NCI-H2196 treated with DMSO at 0.1 percent for 48 hours (cell line): Measurements from ENCODE around the gene LPAR6.
"Not testable (repeated sequence)": the region's sequence is repeated elsewhere in the genome, so short reads cannot be mapped to it uniquely, and the experiment has no call there.

Experiments used
- DNase-seq: peaks from one replicate; lab custom pipeline; 2025; ENCODE audit not compliant: unreplicated experiment; lab: John Stamatoyannopoulos, UW

Gene LPAR6

GRCh38 chr13:48422003-48422402, 9.1 kb upstream of the LPAR6 start:
- not testable (repeated sequence) for DNase-seq

- no peak for DNase-seq
Measured at GRCh38 chr13:48415516-48415915, 2.6 kb upstream of the LPAR6 start.

GRCh38 chr13:48414501-48414900, 1.6 kb upstream of the LPAR6 start:
- DNase-seq: no peak

- no peak for DNase-seq
Measured at GRCh38 chr13:48411841-48412531, 927 bp downstream of the LPAR6 start.

GRCh38 chr13:48411147-48411794, 1.6 kb downstream of the LPAR6 start:
- no peak for DNase-seq

- no peak for DNase-seq
Measured at GRCh38 chr13:48410199-48410598, 2.7 kb downstream of the LPAR6 start.

- no peak for DNase-seq
Measured at GRCh38 chr13:48405875-48406274, 7.0 kb downstream of the LPAR6 start.

- DNase-seq: no peak
Measured at GRCh38 chr13:48404952-48405351, 8.0 kb downstream of the LPAR6 start.

- DNase-seq: no peak
Measured at GRCh38 chr13:48403913-48404312, 9.0 kb downstream of the LPAR6 start.

- DNase-seq: no peak
Measured at GRCh38 chr13:48403151-48403631, 9.7 kb downstream of the LPAR6 start.

GRCh38 chr13:48402325-48402932, 10.5 kb downstream of the LPAR6 start:
- no peak for DNase-seq

- no peak for DNase-seq
Measured at GRCh38 chr13:48401480-48401879, 11.4 kb downstream of the LPAR6 start.

GRCh38 chr13:48400850-48401291, 12.0 kb downstream of the LPAR6 start:
- DNase-seq: no peak

- DNase-seq: no peak
Measured at GRCh38 chr13:48400090-48400694, 12.7 kb downstream of the LPAR6 start.

- DNase-seq: no peak
Measured at GRCh38 chr13:48398450-48399095, 14.3 kb downstream of the LPAR6 start.

- DNase-seq: no peak
Measured at GRCh38 chr13:48397744-48398143, 15.2 kb downstream of the LPAR6 start.

GRCh38 chr13:48393698-48394085, 19.2 kb downstream of the LPAR6 start:
- no peak for DNase-seq

GRCh38 chr13:48393030-48393697, 19.7 kb downstream of the LPAR6 start:
- DNase-seq: no peak

GRCh38 chr13:48391257-48391656, 21.7 kb downstream of the LPAR6 start:
- no peak for DNase-seq

GRCh38 chr13:48386816-48387215, 26.1 kb downstream of the LPAR6 start:
- no peak for DNase-seq

GRCh38 chr13:48383384-48383783, 29.5 kb downstream of the LPAR6 start:
- no peak for DNase-seq
